IPS-20b (cell line): ENCODE results near the gene CEP95.
"Not testable (repeated sequence)": the region's sequence is repeated elsewhere in the genome, so short reads cannot be mapped to it uniquely, and the experiment has no call there.

Experiments used
- H3K27ac ChIP-seq: one replicate; pipeline ENCODE4 v1.5.1; 2013; ENCODE audit warnings: low read length
- H3K27me3 ChIP-seq: 2 replicates; pipeline ENCODE4 v1.6.1; 2013; ENCODE audit warnings: mild to moderate bottlenecking, low read length, inconsistent platforms; ENCODE audit not compliant: insufficient read depth
- H3K36me3 ChIP-seq: 2 replicates; pipeline ENCODE4 v1.6.1; 2013; ENCODE audit warnings: low read depth, mild to moderate bottlenecking, inconsistent platforms, low read length, moderate library complexity; ENCODE audit not compliant: insufficient read depth
- H3K4me1 ChIP-seq: 2 replicates; pipeline ENCODE4 v1.6.1; 2013; ENCODE audit warnings: mild to moderate bottlenecking, control low read depth, inconsistent platforms, low read length, moderate library complexity; ENCODE audit not compliant: insufficient read depth
- H3K4me3 ChIP-seq: 2 replicates; pipeline ENCODE4 v1.5.1; 2013; ENCODE audit warnings: mild to moderate bottlenecking, low read length, inconsistent platforms
- H3K9ac ChIP-seq: 2 replicates; pipeline ENCODE4 v1.6.1; 2013; ENCODE audit warnings: low read depth, mild to moderate bottlenecking, inconsistent platforms, low read length, moderate library complexity
- H3K9me3 ChIP-seq: 2 replicates; pipeline ENCODE4 v1.6.1; 2013; ENCODE audit warnings: mild to moderate bottlenecking, low read depth, low read length, inconsistent platforms; ENCODE audit not compliant: insufficient read depth

The CEP95 gene

DNA sequence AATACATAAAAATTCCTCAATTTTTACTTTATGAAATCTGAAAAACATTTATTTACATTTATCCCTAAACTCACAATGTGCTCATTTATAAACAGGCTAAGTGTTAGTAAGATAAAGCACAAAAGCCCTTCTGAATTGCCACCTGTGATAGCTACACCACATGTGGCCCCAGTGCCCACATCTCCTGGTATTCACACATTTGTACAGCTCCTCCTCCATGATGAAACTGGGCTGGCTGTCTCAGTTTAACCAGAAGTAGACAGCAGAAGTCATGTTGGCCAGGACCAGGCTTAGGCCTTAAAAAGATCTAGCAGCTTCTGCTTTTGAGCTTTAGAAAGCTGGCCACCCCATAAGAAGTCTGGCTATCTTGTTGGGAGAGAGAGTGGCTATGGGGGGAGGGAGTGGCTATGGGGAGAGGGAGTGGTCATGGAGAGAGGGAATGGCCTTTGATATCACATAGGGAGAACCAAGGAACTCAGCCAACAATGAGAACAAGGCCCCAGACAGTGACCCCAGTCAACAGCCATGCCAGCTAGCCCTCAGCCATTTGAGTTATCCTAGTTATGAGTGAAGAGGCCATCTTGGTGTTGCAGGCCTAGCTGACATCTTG lies 47.4 kb downstream of the CEP95 start:
- Histone ChIP-seq H3K4me1 (peaks cover 5% of the 10 kb centered on the region; the same call in 1 of the 2 replicates), H3K9ac (no peak overlapping the region), H3K27ac (no peak overlapping the region), H3K4me3 (no peak overlapping the region), H3K36me3 (peaks cover 20% of the 10 kb centered on the region; the same call in 1 of the 2 replicates), H3K27me3 (no peaks in the 10 kb centered on the region), H3K9me3 (no peaks in the 10 kb centered on the region)

DNA sequence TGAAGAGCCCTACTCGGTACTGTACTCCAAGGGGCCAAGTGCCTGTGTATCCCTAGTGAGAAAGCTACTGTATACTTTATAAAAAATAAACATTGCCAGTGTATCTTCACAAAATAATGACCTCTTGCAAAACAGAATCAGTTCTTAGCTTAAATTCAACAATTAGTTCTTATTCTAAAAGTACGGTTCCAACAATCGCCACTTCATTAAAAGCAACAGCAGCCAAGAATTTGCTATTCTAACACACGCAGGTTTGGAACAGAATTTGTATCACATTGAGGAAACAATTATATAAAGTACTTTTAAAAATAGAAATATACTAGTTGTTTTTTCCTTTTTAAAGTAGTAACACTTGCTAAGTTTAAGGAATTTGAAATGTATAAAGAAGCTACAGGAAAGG lies 48.5 kb downstream of the CEP95 start:
- H3K9me3 ChIP-seq, result no peaks in the 10 kb centered on the region
- H3K36me3 ChIP-seq, result peaks cover 18% of the 10 kb centered on the region; the same call in 1 of the 2 replicates
- no peak overlapping the region for H3K9ac ChIP-seq
- H3K4me3 ChIP-seq, result no peak overlapping the region
- H3K27ac ChIP-seq, result no peak overlapping the region
- H3K27me3 ChIP-seq, result no peaks in the 10 kb centered on the region
- peaks cover 5% of the 10 kb centered on the region; the same call in 1 of the 2 replicates for H3K4me1 ChIP-seq

DNA sequence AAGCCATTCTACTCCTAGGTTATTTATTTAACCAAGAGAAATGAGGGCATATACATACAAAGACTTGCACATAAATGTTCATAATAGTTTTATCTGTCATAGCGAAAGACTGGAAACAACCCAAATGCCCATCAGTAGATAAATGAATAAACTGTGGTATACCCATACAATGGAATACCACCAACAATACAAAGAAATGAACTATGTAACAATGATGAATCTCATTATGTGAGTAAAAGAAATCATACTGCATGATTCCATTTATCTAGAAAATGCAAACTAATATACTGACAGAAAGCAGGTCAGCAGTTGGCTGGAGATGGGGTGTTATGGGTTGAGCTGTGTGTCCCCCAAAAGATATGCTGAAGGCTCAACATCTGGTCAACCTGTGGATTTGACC lies 57.3 kb downstream of the CEP95 start:
- no peaks in the 10 kb centered on the region for H3K27me3 ChIP-seq
- no peak overlapping the region for H3K9ac ChIP-seq
- H3K4me1 ChIP-seq, result no peaks in the 10 kb centered on the region
- peaks cover 26% of the 10 kb centered on the region for H3K36me3 ChIP-seq
- H3K27ac ChIP-seq, result no peak overlapping the region
- H3K9me3 ChIP-seq, result no peaks in the 10 kb centered on the region
- H3K4me3 ChIP-seq, result no peak overlapping the region

DNA sequence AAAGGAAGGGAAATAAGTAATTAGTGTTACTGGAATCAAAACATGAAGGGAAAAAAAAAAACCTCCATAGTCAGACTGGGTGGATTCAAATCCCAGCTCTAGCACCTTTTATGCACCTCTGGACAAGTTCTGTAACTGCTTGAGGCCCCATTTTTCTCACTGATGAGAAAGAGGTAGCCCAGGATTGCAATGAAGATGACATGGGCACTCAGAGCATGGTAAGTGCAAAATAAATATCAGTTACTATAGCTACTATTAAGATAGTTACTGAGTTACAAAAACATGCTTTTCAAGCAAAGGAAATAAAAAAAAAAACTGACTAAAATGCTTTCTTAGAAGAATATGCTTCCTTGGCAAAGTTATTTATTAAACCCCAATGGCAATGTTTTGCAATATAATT lies 58.8 kb downstream of the CEP95 start:
- Histone ChIP-seq H3K9ac (no peak overlapping the region), H3K27ac (no peak overlapping the region), H3K4me3 (no peak overlapping the region), H3K27me3 (no peaks in the 10 kb centered on the region), H3K36me3 (peaks cover 32% of the 10 kb centered on the region), H3K9me3 (no peaks in the 10 kb centered on the region), H3K4me1 (no peaks in the 10 kb centered on the region)

DNA sequence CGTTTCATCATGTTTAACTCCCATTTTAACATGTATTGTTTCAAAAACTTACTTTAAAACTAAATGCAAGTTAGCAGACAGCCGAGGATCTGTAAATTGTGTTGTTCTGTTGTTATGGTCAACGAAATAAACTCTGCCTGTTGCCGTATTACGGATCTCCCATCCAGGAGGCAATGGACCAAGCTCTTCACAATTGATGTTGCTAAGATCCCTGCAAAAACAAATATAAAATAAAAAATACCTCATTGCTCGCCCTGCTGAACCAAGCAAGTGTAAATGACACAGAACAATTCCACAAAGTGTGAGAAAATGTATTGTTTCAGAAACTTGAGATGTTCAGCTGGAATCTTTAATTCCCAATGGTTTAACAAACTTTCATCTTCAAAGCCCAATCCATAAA lies 65.0 kb downstream of the CEP95 start:
- no peak overlapping the region for H3K9ac ChIP-seq
- no peaks in the 10 kb centered on the region for H3K4me1 ChIP-seq
- no peaks in the 10 kb centered on the region for H3K9me3 ChIP-seq
- H3K27me3 ChIP-seq, result no peaks in the 10 kb centered on the region
- peaks cover 31% of the 10 kb centered on the region for H3K36me3 ChIP-seq
- H3K27ac ChIP-seq, result no peak overlapping the region
- no peak overlapping the region for H3K4me3 ChIP-seq

DNA sequence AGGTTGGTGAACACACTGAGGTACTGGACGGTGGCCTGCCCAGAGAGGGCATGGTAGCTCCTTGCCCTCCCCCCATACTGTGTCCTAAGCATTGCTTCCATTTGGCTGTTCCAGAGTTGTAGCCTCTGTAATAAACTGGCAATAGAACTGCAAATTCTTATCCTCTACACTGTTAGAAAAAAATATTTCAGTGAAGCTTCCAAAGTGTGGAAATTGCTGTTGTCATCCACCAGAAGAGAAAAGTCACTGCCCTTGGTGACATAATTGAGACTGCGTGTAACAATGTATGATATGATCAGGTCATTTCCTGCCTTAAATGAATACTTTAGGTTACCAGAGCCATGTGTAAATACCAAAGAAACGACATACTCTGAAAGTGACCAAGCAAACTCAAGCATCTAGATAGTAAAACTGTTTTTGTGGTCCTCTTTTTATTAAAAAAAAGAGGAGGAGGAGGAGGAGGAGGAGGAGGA lies 65.9 kb downstream of the CEP95 start:
- Histone ChIP-seq H3K27ac (no peak overlapping the region), H3K9me3 (no peaks in the 10 kb centered on the region), H3K9ac (no peak overlapping the region), H3K27me3 (no peaks in the 10 kb centered on the region), H3K4me3 (no peak overlapping the region), H3K4me1 (no peaks in the 10 kb centered on the region), H3K36me3 (peaks cover 34% of the 10 kb centered on the region)

DNA sequence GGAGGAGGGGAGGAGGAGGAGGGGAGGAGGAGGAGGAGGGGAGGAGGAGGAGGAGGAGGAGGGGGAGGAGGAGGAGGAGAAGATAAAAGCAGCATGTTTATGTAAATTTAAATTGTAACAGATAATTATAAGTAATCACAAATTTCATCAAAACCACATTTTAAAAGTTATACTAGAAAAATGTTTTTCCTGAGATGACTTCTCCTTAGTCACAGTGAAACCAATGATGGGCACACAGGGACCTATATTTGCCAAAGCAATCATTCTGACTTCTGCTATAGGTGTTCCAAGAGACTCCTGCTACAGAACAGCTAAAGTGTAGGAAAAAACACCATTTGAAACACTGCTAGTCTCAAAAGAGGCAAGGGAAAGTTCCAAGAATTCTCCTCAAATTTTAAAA lies 66.4 kb downstream of the CEP95 start:
- H3K9ac ChIP-seq, result no peak overlapping the region
- no peaks in the 10 kb centered on the region for H3K9me3 ChIP-seq
- H3K4me1 ChIP-seq, result no peaks in the 10 kb centered on the region
- peaks cover 34% of the 10 kb centered on the region for H3K36me3 ChIP-seq
- no peak overlapping the region for H3K4me3 ChIP-seq
- no peak overlapping the region for H3K27ac ChIP-seq
- no peaks in the 10 kb centered on the region for H3K27me3 ChIP-seq

DNA sequence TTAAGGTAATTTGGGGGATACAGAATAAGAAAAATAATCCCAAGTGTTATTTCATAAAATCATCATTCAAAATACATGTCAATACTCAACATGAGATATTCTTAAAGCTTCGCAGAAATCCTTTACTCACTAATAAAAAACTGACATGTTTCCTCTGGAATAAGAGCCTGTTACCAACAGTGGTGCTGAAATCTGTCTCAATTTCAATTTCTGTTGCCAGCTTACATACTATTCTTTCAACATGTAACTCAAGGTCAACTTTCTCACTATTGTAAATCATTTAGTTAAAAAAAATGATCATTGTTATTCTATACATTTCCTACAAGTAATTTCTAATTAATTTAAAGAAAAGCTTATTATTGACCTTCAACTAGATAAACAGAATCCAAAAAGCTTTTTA lies 67.9 kb downstream of the CEP95 start:
- Histone ChIP-seq H3K27me3 (no peaks in the 10 kb centered on the region), H3K9me3 (no peaks in the 10 kb centered on the region), H3K4me1 (no peaks in the 10 kb centered on the region), H3K4me3 (no peak overlapping the region), H3K36me3 (peaks cover 31% of the 10 kb centered on the region), H3K27ac (no peak overlapping the region), H3K9ac (no peak overlapping the region)

DNA sequence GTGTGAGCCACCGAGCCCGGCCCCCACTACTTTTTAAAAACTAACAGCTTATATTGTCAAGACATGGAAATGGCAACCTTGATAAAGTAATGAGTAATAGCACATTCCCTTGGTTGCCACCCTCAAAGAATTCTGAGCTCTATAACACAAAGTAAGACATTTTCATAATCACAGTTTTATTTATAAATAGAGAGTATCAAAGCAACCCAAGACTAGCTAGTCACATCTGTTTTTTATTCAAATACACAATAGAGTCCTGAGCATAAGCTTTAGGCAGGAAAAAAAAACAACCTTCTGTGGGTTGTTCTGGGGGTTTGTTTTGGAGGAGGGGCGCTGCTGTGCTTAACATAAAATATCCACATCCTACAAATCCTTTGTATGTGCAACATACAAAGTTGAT lies 68.7 kb downstream of the CEP95 start:
- H3K36me3 ChIP-seq, result peaks cover 35% of the 10 kb centered on the region
- no peak overlapping the region for H3K27ac ChIP-seq
- no peaks in the 10 kb centered on the region for H3K4me1 ChIP-seq
- H3K27me3 ChIP-seq, result no peaks in the 10 kb centered on the region
- H3K9me3 ChIP-seq, result no peaks in the 10 kb centered on the region
- no peak overlapping the region for H3K9ac ChIP-seq
- H3K4me3 ChIP-seq, result no peak overlapping the region

DNA sequence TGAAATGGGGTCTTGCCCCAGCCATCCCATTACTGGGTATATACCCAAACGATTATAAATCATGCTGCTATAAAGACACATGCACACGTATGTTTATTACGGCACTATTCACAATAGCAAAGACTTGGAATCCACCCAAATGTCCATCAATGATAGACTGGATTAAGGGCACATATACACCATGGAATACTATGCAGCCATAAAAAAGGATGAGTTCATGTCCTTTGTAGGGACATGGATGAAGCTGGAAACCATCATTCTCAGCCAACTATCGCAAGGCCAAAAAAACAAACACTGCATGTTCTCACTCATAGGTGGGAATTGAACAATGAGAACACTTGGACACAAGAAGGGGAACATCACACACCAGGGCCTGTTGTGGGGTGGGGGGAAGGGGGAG lies 70.2 kb downstream of the CEP95 start:
- not testable (repeated sequence) for H3K27me3 ChIP-seq, H3K9ac ChIP-seq, H3K9me3 ChIP-seq, H3K4me3 ChIP-seq, H3K4me1 ChIP-seq, H3K27ac ChIP-seq
- peaks cover 30% of the 10 kb centered on the region for H3K36me3 ChIP-seq

DNA sequence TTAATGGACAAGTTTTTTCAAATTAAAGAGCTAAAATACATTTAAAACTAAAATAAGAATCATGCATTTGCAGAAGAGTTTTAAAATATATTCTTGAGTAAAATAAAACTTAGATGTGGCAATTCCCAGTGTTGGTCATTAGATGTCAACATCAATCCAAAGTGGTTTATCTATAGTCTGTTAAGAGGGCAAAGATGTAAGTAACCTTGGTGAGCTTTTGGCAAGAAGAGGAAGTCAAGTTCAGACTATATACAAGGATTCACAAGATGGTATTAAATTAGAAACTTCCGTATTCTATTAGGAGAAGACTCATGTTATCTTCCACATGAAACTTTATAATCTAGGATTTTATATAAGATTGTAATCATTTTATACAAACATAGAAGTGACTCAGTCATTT lies 73.1 kb downstream of the CEP95 start:
- Histone ChIP-seq H3K27ac (no peak overlapping the region), H3K9me3 (no peaks in the 10 kb centered on the region), H3K36me3 (peaks cover 37% of the 10 kb centered on the region), H3K4me3 (no peak overlapping the region), H3K4me1 (peaks cover 4% of the 10 kb centered on the region; the same call in 1 of the 2 replicates), H3K9ac (no peak overlapping the region), H3K27me3 (no peaks in the 10 kb centered on the region)

DNA sequence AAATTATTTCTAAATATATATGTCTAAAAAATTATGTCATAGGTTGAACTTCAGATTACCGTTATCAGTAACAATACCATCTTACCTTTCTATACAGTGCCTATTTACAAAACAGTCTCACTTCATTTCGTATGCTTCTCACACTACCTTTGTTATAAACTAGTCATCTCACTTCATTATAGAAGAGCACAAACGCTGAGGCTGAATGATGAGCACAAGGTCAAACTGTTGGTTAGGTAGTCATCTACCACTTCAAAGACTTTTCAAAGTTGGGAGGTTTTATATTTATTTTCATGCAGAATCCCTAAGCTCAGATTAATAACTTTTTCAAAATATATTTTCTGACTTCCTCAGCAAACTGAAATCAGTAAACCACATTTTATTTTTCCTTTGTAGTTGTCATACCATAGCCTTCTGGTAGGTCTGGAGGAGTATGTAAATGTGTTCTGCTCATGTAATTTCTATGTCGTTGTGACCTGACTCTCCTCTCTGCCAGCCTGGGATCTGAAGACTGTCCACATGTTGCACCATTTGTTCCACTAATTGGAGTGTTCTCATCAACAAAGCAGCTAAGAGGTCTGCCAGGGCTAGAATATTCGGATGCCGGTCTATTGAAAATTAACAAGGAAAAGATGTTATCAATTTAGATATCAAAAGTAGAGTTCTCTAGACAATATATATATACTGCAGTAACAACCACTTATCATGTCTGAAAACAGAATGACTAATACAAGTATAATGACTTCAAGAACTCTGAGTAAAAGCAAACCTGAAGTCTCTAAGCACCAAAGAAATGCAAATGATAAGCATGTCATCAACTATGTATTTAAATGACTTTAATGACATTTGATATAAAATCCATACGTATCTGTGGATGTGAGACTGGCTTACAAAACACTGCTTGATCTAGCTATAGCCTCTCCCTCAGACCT lies 73.9 kb downstream of the CEP95 start:
- Histone ChIP-seq H3K9me3 (no peaks in the 10 kb centered on the region), H3K4me3 (no peak overlapping the region), H3K27me3 (no peaks in the 10 kb centered on the region), H3K36me3 (peaks cover 37% of the 10 kb centered on the region), H3K27ac (no peak overlapping the region), H3K4me1 (peaks cover 4% of the 10 kb centered on the region; the same call in 1 of the 2 replicates), H3K9ac (no peak overlapping the region)
